SK-N-SH (cell line): ENCODE measurements around the gene CLCN3. TPM values are rescaled to one million over a fixed set of nuclear protein-coding genes. Genes with fewer than 3 reads are reported as not detected.

ENCODE experiments used
- CTCF ChIA-PET: fragments of 300-600, 350-600 bp; formaldehyde crosslinking; extraction: SDS; loops from one replicate; lab custom pipeline; 2021; lab: Yijun Ruan, JAX
- POLR2A ChIA-PET: fragments of 350-600 bp; sonication (Branson Sonifier 250); formaldehyde crosslinking; extraction: SDS; loops from one replicate; lab custom pipeline; 2020; ENCODE audit warnings: antibody characterized with exemption, inconsistent platforms; lab: Yijun Ruan, JAX
- DNase-seq: peaks from one replicate; pipeline ENCODE4 v3.0.0; 2012
- H2AFZ ChIP-seq: fragments of 200-600 bp; sonication (generic); 2 replicates; pipeline ENCODE4 v1.8.1; 2016; ENCODE audit warnings: antibody characterized with exemption, mild to moderate bottlenecking, low read depth
- H3F3A ChIP-seq: fragments of 200-600 bp; sonication (generic); replicated peaks from 2 replicates; pipeline ENCODE3; 2016; ENCODE audit warnings: antibody characterized with exemption, mild to moderate bottlenecking; ENCODE audit not compliant: insufficient read depth
- H3K27ac ChIP-seq, 2 experiments: fragments of 200-500 bp in 1 of 2; fragments of 200-600 bp in 1 of 2; sonication (Bioruptor generic) in 1 of 2; sonication (generic), shearing (Covaris generic) in 1 of 2; 2 replicates each; pipeline versions ENCODE4 v1.5.1 to v1.6.1; 2014 to 2016; ENCODE audit warnings: low read depth in 2 of 2, inconsistent platforms in 1 of 2, low read length in 1 of 2, mild to moderate bottlenecking in 1 of 2, mixed read lengths in 1 of 2
- H3K27me3 ChIP-seq: fragments of 200-600 bp; sonication (generic), shearing (Covaris generic); 2 replicates; pipeline ENCODE4 v1.6.1; 2016; ENCODE audit warnings: mixed run types; ENCODE audit not compliant: insufficient read depth
- H3K36me3 ChIP-seq, 2 experiments: fragments of 200-500 bp in 1 of 2; fragments of 200-600 bp in 1 of 2; sonication (Bioruptor generic) in 1 of 2; sonication (generic) in 1 of 2; replicated peaks in 1 of 2; 2 replicates each; pipeline versions ENCODE3 to v1.5.1; 2014 to 2016; ENCODE audit warnings: low read length in 1 of 2, mild to moderate bottlenecking in 1 of 2; ENCODE audit not compliant: insufficient read depth in 2 of 2, control insufficient read depth in 1 of 2
- H3K4me1 ChIP-seq, 2 experiments: fragments of 200-500 bp in 1 of 2; fragments of 200-600 bp in 1 of 2; sonication (Bioruptor generic) in 1 of 2; sonication (generic), shearing (Covaris generic) in 1 of 2; 2 replicates each; pipeline versions ENCODE4 v1.5.1 to v1.6.1; 2014 to 2016; ENCODE audit warnings: low read depth in 1 of 2, low read length in 1 of 2, mixed run types in 1 of 2; ENCODE audit not compliant: insufficient read depth in 2 of 2, control insufficient read depth in 1 of 2
- H3K4me2 ChIP-seq: fragments of 200-600 bp; sonication (generic), shearing (Covaris generic); 2 replicates; pipeline ENCODE4 v1.6.1; 2017; ENCODE audit warnings: mixed run types
- H3K4me3 ChIP-seq, 2 experiments: fragments of 200-500 bp in 1 of 2; fragments of 200-600 bp in 1 of 2; sonication (Bioruptor generic) in 1 of 2; sonication (generic), shearing (Covaris generic) in 1 of 2; 2 replicates each; pipeline versions ENCODE4 v1.5.1 to v1.8.1; 2014 to 2016; ENCODE audit warnings: low read depth in 2 of 2, inconsistent platforms in 1 of 2, low read length in 1 of 2, mild to moderate bottlenecking in 1 of 2, mixed read lengths in 1 of 2, moderate library complexity in 1 of 2
- H3K79me2 ChIP-seq: fragments of 200-600 bp; sonication (generic); 2 replicates; pipeline ENCODE4 v1.8.1; 2017; ENCODE audit warnings: mild to moderate bottlenecking; ENCODE audit not compliant: insufficient read depth
- H3K9ac ChIP-seq: fragments of 200-600 bp; sonication (generic); 2 replicates; pipeline ENCODE4 v1.6.1; 2017; ENCODE audit warnings: mixed run types
- H3K9me2 ChIP-seq: fragments of 200-600 bp; sonication (generic); 2 replicates; pipeline ENCODE4 v1.6.1; 2017; ENCODE audit warnings: mixed run types
- H3K9me3 ChIP-seq: fragments of 200-600 bp; sonication (generic); 2 replicates; pipeline ENCODE4 v1.6.1; 2017; ENCODE audit warnings: mixed run types, mild to moderate bottlenecking, moderate library complexity
- H4K20me1 ChIP-seq: fragments of 200-600 bp; sonication (generic); 2 replicates; pipeline ENCODE4 v1.6.1; 2017; ENCODE audit warnings: mild to moderate bottlenecking, mixed run types; ENCODE audit not compliant: insufficient read depth
- CHD2 ChIP-seq: fragments of 150-350 bp; IDR thresholded peaks from 2 replicates; pipeline ENCODE4 v1.6.1; 2018; ENCODE audit warnings: low read length; ENCODE audit not compliant: partially characterized antibody
- CTCF ChIP-seq: fragments of 200-600 bp; sonication (generic); IDR thresholded peaks from 2 replicates; pipeline ENCODE4 v1.6.1; 2017; ENCODE audit warnings: antibody characterized with exemption, mild to moderate bottlenecking, moderate library complexity
- EZH2phosphoT487 ChIP-seq: fragments of 200-600 bp; sonication (generic); IDR thresholded peaks from 2 replicates; pipeline ENCODE4 v1.6.1; 2017; ENCODE audit warnings: low read depth, mixed run types, mild to moderate bottlenecking, antibody characterized with exemption, moderate library complexity, borderline replicate concordance
- FOXM1 ChIP-seq: IDR thresholded peaks from 2 replicates; pipeline ENCODE4 v1.4.0; 2012; ENCODE audit warnings: low read depth, mild to moderate bottlenecking
- GABPA ChIP-seq: IDR thresholded peaks from 2 replicates; pipeline ENCODE4 v1.4.0; 2012; ENCODE audit warnings: low read depth, mild to moderate bottlenecking
- MAX ChIP-seq: IDR thresholded peaks from 2 replicates; pipeline ENCODE4 v1.4.0; 2012; ENCODE audit warnings: low read depth
- MEF2A ChIP-seq: IDR thresholded peaks from 2 replicates; pipeline ENCODE4 v1.4.0; 2012; ENCODE audit warnings: low read depth, borderline replicate concordance
- MXI1 ChIP-seq: IDR thresholded peaks from 2 replicates; pipeline ENCODE4 v1.6.1; 2012; ENCODE audit warnings: mild to moderate bottlenecking, low read depth, low read length, improper control_type of control experiment
- NFIC ChIP-seq: IDR thresholded peaks from 2 replicates; pipeline ENCODE4 v1.4.0; 2012; ENCODE audit warnings: borderline replicate concordance
- PBX3 ChIP-seq: IDR thresholded peaks from 2 replicates; pipeline ENCODE4; 2012
- POLR2AphosphoS5 ChIP-seq: IDR thresholded peaks from 2 replicates; pipeline ENCODE4 v1.6.1; 2012; ENCODE audit warnings: low read depth, low read length
- RAD21 ChIP-seq: IDR thresholded peaks from 2 replicates; pipeline ENCODE4 v1.6.1; 2012; ENCODE audit warnings: mild to moderate bottlenecking, low read length
- RCOR1 ChIP-seq: fragments of 150-350 bp; IDR thresholded peaks from 2 replicates; pipeline ENCODE4 v1.6.1; 2017; ENCODE audit warnings: antibody characterized with exemption, low read length
- SIN3A ChIP-seq: IDR thresholded peaks from 2 replicates; pipeline ENCODE4 v1.6.1; 2012; ENCODE audit warnings: low read depth, mild to moderate bottlenecking, low read length, moderate library complexity, borderline replicate concordance
- TCF12 ChIP-seq: IDR thresholded peaks from 2 replicates; pipeline ENCODE4 v1.4.0; 2012
- USF1 ChIP-seq: IDR thresholded peaks from 2 replicates; pipeline ENCODE4 v1.4.0; 2012; ENCODE audit warnings: low read depth, borderline replicate concordance
- USF2 ChIP-seq: fragments of 150-350 bp; IDR thresholded peaks from 2 replicates; pipeline ENCODE4 v1.6.1; 2017; ENCODE audit warnings: antibody characterized with exemption, low read length, low read depth, borderline replicate concordance
- WGBS: methylation state at CpG from one replicate; pipeline ENCODE4 v1.1.6; 2017; ENCODE audit warnings: low lambda C conversion rate; 5-methylcytosine and 5-hydroxymethylcytosine counted together
- polyA plus RNA-seq, 3 experiments: library from polyadenylated mRNA; depleted of rRNA; stranded (reverse); fragments of >200 nt; gene quantifications; 2 replicates each; pipeline ENCODE4 v1.2.3, GENCODE V29; 2012

Gene CLCN3
- polyA plus RNA-seq, 1 of the 3 experiments (the other 2 are of a cell fraction): 11.8 TPM

GRCh38 chr4:169715826-169716225 lies 95.4 kb downstream of the CLCN3 start:
- Histone ChIP-seq H3K27me3 (no peaks in the 10 kb centered on the region), H3K4me3 (no peak overlapping the region), H3K9me3 (no peaks in the 10 kb centered on the region), H3K9ac (no peak overlapping the region), H3K27ac (no peak overlapping the region), H3K79me2 (no peaks in the 10 kb centered on the region), H3K4me2 (no peak overlapping the region), H3K4me1 (0 out of 4 replicates have a peak, but pooled peaks cover 0 to 4% of the 10 kb centered on the region in 2 experiments), H4K20me1 (no peaks in the 10 kb centered on the region), H3K9me2 (no peaks in the 10 kb centered on the region), H3F3A (peaks cover 5% of the 10 kb centered on the region), H2AFZ (no peak overlapping the region), H3K36me3 (peaks cover 42 to 65% of the 10 kb centered on the region in 2 experiments)
- 96% methylated on average over 2 of the region's 2 CpGs for WGBS
- CTCF ChIA-PET: no interaction called here
- DNase-seq: no peak
- POLR2A ChIA-PET: no interaction called here
- TF ChIP-seq GABPA (no peak), FOXM1 (no peak), RAD21 (no peak), CTCF (no peak), PBX3 (no peak), TCF12 (no peak), USF1 (no peak), MAX (no peak), MXI1 (no peak), POLR2AphosphoS5 (no peak), EZH2phosphoT487 (no peak), USF2 (no peak), SIN3A (no peak), CHD2 (no peak), NFIC (no peak), RCOR1 (no peak), MEF2A (no peak)
